DND-41 (cell line): ENCODE measurements around the gene GPR149.

Experiments used
- ATAC-seq: fragments of 200-7000 bp; cut with Tn5 transposase; 3 replicates; pipeline ENCODE4 v1.9.1; 2021; ENCODE audit warnings: low read depth; ENCODE audit not compliant: insufficient read depth
- DNase-seq: peaks from one replicate; pipeline ENCODE4 v3.0.0-alpha.2; 2020
- H2AFZ ChIP-seq: 2 replicates; pipeline ENCODE4 v1.6.0; 2012; ENCODE audit warnings: low read depth, low read length
- H3K27ac ChIP-seq: 2 replicates; pipeline ENCODE4 v1.5.1; 2012; ENCODE audit warnings: low read length, inconsistent platforms
- H3K27me3 ChIP-seq: fragments of 200-600 bp; sonication (generic); 2 replicates; pipeline ENCODE4 v1.6.0; 2012; ENCODE audit warnings: low read length, mild to moderate bottlenecking, inconsistent platforms; ENCODE audit not compliant: insufficient read depth, poor library complexity
- H3K36me3 ChIP-seq: 2 replicates; pipeline ENCODE4 v1.5.1; 2012; ENCODE audit warnings: low read length, inconsistent platforms; ENCODE audit not compliant: insufficient read depth
- H3K4me1 ChIP-seq: 2 replicates; pipeline ENCODE4 v1.5.1; 2012; ENCODE audit warnings: mild to moderate bottlenecking, low read length; ENCODE audit not compliant: insufficient read depth
- H3K4me2 ChIP-seq: 2 replicates; pipeline ENCODE4 v1.6.0; 2012; ENCODE audit warnings: mild to moderate bottlenecking, moderate library complexity, low read length, inconsistent platforms; ENCODE audit not compliant: insufficient read depth
- H3K4me3 ChIP-seq, 2 experiments: fragments of 200-600 bp in 1 of 2; shearing (Covaris generic) in 1 of 2; 2 replicates each; pipeline ENCODE4 v1.5.1; 2012 to 2016; ENCODE audit warnings: inconsistent platforms in 2 of 2, low read length in 2 of 2, mild to moderate bottlenecking in 2 of 2, low read depth in 1 of 2, moderate library complexity in 1 of 2
- H3K79me2 ChIP-seq: 2 replicates; pipeline ENCODE4 v1.6.0; 2012; ENCODE audit warnings: low read length, inconsistent platforms; ENCODE audit not compliant: insufficient read depth
- H3K9ac ChIP-seq: 2 replicates; pipeline ENCODE4 v1.6.0; 2012; ENCODE audit warnings: low read depth, mild to moderate bottlenecking, inconsistent platforms, low read length, moderate library complexity
- H3K9me3 ChIP-seq: 2 replicates; pipeline ENCODE4 v1.5.1; 2012; ENCODE audit warnings: low read length, moderate library complexity, mild to moderate bottlenecking, inconsistent platforms; ENCODE audit not compliant: insufficient read depth, severe bottlenecking
- H4K20me1 ChIP-seq: 2 replicates; pipeline ENCODE4 v1.6.0; 2012; ENCODE audit warnings: low read length; ENCODE audit not compliant: insufficient read depth
- EZH2 ChIP-seq: IDR thresholded peaks from 3 replicates; pipeline ENCODE4 v1.6.1; 2012; ENCODE audit warnings: borderline replicate concordance, low read depth, mild to moderate bottlenecking, moderate library complexity, low read length, inconsistent platforms; ENCODE audit not compliant: severe bottlenecking
- TF ChIP-seq, protein P1 (sequence below): IDR thresholded peaks from 2 replicates; pipeline ENCODE4 v1.5.1; 2012; ENCODE audit warnings: borderline replicate concordance, low read length, moderate library complexity, mild to moderate bottlenecking; ENCODE audit not compliant: poor library complexity, severe bottlenecking; ENCODE audit errors: extremely low read depth

Gene GPR149

GRCh38 chr3:154384479-154384878 is 45.5 kb downstream of the GPR149 start:
- Histone ChIP-seq H4K20me1 (no peaks in the 10 kb centered on the region), H3K4me2 (no peak overlapping the region), H3K4me3 (no peak overlapping the region), H3K9me3 (no peaks in the 10 kb centered on the region), H3K9ac (no peak overlapping the region), H3K27me3 (no peaks in the 10 kb centered on the region), H3K79me2 (no peaks in the 10 kb centered on the region), H3K27ac (no peak overlapping the region), H3K36me3 (no peaks in the 10 kb centered on the region), H3K4me1 (no peaks in the 10 kb centered on the region), H2AFZ (no peak overlapping the region)
- DNase-seq (no peak), ATAC-seq (no peak)
- no peak for TF ChIP-seq EZH2
- TF ChIP-seq, protein P1, sequence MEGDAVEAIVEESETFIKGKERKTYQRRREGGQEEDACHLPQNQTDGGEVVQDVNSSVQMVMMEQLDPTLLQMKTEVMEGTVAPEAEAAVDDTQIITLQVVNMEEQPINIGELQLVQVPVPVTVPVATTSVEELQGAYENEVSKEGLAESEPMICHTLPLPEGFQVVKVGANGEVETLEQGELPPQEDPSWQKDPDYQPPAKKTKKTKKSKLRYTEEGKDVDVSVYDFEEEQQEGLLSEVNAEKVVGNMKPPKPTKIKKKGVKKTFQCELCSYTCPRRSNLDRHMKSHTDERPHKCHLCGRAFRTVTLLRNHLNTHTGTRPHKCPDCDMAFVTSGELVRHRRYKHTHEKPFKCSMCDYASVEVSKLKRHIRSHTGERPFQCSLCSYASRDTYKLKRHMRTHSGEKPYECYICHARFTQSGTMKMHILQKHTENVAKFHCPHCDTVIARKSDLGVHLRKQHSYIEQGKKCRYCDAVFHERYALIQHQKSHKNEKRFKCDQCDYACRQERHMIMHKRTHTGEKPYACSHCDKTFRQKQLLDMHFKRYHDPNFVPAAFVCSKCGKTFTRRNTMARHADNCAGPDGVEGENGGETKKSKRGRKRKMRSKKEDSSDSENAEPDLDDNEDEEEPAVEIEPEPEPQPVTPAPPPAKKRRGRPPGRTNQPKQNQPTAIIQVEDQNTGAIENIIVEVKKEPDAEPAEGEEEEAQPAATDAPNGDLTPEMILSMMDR = no peak

DNA sequence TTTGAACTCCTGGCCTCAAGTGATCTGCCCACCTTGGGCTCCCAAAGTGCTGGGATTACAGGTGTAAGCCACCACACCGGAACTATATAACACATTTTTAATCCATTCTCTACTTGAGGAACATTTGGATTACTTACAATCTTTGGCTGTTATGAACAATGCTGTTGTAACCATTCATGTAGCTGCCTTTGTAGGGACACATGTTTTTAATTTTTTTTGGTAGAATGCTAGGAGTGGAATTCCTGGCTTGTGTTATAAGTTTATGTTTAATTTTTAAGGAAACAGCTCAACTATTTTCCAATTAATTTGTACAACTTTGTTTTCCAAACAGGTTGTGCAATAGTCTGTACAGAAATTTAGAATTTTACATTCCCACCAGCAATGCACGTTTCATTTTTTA is 51.7 kb downstream of the GPR149 start:
- H3K4me3 ChIP-seq = no peak overlapping the region
- ATAC-seq (no peak), DNase-seq (no peak)
- no peaks in the 10 kb centered on the region for H3K27me3 ChIP-seq
- no peak overlapping the region for H2AFZ ChIP-seq
- no peaks in the 10 kb centered on the region for H3K36me3 ChIP-seq
- H3K79me2 ChIP-seq = no peaks in the 10 kb centered on the region
- H3K4me2 ChIP-seq = no peak overlapping the region
- no peak overlapping the region for H3K27ac ChIP-seq
- H3K9ac ChIP-seq = no peak overlapping the region
- no peaks in the 10 kb centered on the region for H3K9me3 ChIP-seq
- no peak for TF ChIP-seq EZH2
- TF ChIP-seq, protein P1 = no peak
- no peaks in the 10 kb centered on the region for H4K20me1 ChIP-seq
- H3K4me1 ChIP-seq = no peaks in the 10 kb centered on the region

- Histone ChIP-seq H4K20me1 (no peaks in the 10 kb centered on the region), H3K4me2 (no peak overlapping the region), H3K4me1 (no peaks in the 10 kb centered on the region), H3K79me2 (no peaks in the 10 kb centered on the region), H3K36me3 (no peaks in the 10 kb centered on the region), H3K9ac (no peak overlapping the region), H3K4me3 (no peak overlapping the region), H3K9me3 (peaks cover 4% of the 10 kb centered on the region), H2AFZ (no peak overlapping the region), H3K27ac (no peak overlapping the region), H3K27me3 (no peaks in the 10 kb centered on the region)
- no peak for TF ChIP-seq EZH2
- ATAC-seq (no peak), DNase-seq (no peak)
These were observed 62.8 kb downstream of the GPR149 start for GRCh38 chr3:154367221-154367620.

DNA sequence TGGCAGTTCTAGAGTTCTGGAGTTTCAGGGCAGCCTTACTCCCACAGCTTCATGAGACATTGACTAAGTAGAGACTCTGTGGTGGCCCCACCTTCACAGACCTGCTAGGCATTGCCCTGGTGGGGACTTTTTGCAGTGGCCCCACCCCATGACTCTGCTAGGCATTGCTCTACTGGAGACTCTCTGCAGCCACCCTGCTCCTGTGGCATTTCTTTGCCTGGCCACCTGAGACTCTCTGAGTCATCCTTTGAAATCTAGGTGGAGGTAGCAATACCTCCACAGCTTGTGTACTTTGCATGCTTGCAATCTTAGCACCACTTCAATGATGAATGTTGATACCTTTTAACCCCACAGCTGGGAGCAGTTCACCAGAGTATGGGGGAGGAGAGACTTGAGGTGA is 65.1 kb downstream of the GPR149 start:
- Histone ChIP-seq H3K4me3 (no peak overlapping the region), H2AFZ (no peak overlapping the region), H3K9ac (no peak overlapping the region), H3K36me3 (no peaks in the 10 kb centered on the region), H3K79me2 (no peaks in the 10 kb centered on the region), H3K9me3 (peaks cover 4% of the 10 kb centered on the region), H3K4me1 (no peaks in the 10 kb centered on the region), H3K4me2 (no peak overlapping the region), H3K27me3 (no peaks in the 10 kb centered on the region), H4K20me1 (no peaks in the 10 kb centered on the region), H3K27ac (no peak overlapping the region)
- no peak for ATAC-seq
- no peak for DNase-seq
- no peak for TF ChIP-seq EZH2
- TF ChIP-seq, protein P1 = no peak
